ENCODE measurements around the gene CDK5. TPM values are rescaled to one million over a fixed set of nuclear protein-coding genes. Genes with fewer than 3 reads are reported as not detected.

The CDK5 gene
- total RNA-seq, 1 experiment from 2014 or later = 23.8 TPM

DNA sequence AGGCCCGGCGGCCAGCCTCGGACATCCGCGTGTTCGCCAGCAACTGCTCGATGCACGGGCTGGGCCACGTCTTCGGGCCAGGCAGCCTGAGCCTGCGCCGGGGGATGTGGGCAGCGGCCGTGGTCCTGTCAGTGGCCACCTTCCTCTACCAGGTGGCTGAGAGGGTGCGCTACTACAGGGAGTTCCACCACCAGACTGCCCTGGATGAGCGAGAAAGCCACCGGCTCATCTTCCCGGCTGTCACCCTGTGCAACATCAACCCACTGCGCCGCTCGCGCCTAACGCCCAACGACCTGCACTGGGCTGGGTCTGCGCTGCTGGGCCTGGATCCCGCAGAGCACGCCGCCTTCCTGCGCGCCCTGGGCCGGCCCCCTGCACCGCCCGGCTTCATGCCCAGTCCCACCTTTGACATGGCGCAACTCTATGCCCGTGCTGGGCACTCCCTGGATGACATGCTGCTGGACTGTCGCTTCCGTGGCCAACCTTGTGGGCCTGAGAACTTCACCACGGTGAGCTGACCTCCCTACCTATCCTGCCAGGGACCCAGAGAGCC, 8.7 kb downstream of the CDK5 start:
- Histone ChIP-seq H3K4me3 (ENCODE audit: low read depth, low read length) (no peak overlapping the region), H3K9me3 (no peaks in the 10 kb centered on the region), H3K4me1 (no peaks in the 10 kb centered on the region), H3K36me3 (ENCODE audit: control insufficient read depth, insufficient read depth, low read length) (no peaks in the 10 kb centered on the region), H3K27me3 (replicated peaks; ENCODE audit: control insufficient read depth, insufficient read depth, low read length) (no peaks in the 10 kb centered on the region)
- TF ChIP-seq, protein P1, sequence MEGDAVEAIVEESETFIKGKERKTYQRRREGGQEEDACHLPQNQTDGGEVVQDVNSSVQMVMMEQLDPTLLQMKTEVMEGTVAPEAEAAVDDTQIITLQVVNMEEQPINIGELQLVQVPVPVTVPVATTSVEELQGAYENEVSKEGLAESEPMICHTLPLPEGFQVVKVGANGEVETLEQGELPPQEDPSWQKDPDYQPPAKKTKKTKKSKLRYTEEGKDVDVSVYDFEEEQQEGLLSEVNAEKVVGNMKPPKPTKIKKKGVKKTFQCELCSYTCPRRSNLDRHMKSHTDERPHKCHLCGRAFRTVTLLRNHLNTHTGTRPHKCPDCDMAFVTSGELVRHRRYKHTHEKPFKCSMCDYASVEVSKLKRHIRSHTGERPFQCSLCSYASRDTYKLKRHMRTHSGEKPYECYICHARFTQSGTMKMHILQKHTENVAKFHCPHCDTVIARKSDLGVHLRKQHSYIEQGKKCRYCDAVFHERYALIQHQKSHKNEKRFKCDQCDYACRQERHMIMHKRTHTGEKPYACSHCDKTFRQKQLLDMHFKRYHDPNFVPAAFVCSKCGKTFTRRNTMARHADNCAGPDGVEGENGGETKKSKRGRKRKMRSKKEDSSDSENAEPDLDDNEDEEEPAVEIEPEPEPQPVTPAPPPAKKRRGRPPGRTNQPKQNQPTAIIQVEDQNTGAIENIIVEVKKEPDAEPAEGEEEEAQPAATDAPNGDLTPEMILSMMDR (IDR thresholded peaks at IDR 0.05; ENCODE audit: insufficient read depth in 1 of 2, low read depth in 1 of 2, low read length in 1 of 2, severe bottlenecking in 1 of 2, unreplicated experiment in 1 of 2) = no peak
- no TSS peak for BruUV-seq (replicated peaks)
- POLR2A ChIA-PET = interaction anchor here (0.6 kb wide), 1 partner anchor 1835 kb away, joined by 4 read pairs; no protein-coding TSS in a partner anchor
- Mint-ChIP-seq H3K36me3 (ENCODE audit: insufficient read depth, unreplicated experiment) (no peaks in the 10 kb centered on the region), H3K9me3 (ENCODE audit: unreplicated experiment) (no peaks in the 10 kb centered on the region), H3K27me3 (ENCODE audit: insufficient read depth, unreplicated experiment) (peaks cover 4% of the 10 kb centered on the region), H3K27ac (ENCODE audit: unreplicated experiment) (no peak overlapping the region), H3K4me1 (ENCODE audit: low read depth, unreplicated experiment) (no peaks in the 10 kb centered on the region), H3K4me3 (ENCODE audit: unreplicated experiment) (no peak overlapping the region)
- CTCF ChIA-PET = no interaction called here
- intact Hi-C loops (cut with micrococcal nuclease; ENCODE audit: unreplicated experiment) = no loop called here
- DNase-seq = no peak

DNA sequence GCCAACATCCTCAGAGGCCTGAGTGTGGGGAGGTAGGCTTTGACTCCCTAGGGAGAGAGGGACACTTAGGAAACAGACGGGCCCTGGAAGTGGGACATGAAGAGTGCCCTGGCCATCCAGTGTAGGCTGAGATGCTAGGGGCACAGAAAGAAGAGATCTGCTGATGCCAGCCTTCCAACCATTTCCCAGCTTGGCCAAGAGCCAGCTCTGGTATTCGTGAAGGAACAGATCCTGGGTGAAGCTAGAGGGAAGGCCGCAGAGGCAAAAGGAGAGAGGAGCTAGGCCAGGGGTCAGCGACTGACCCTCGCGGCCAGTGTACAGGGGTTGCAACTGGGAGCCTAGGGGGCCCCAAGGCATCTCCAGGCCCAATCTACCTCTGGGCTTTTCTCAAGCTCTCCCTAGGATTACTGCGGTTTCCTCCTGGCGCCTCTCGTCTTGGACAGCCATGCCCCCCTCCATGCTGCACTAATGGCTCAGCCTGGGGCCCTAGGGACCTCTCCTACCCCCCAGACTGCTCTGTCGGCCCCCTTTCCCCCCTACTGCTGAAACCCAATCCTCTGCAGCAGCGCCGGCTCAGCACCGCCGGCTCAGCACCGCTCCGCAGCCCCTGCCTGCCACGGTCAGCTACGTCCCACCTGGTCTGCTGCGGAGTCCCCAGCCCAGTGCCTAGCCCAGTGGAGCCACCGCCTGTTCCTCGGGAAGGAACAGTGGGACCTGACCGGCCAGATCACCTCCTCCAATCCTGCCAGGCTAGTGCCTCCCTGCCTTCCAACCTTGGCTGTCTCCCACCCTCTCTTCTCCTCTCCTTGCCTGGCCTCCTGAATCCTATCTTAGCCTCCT, 9.5 kb downstream of the CDK5 start, which contains the start of gene ASIC3:
Gene ASIC3, plus strand, starts transcription at position 556 of the 840 bp plus-strand sequence. CDS start 355 bp downstream, outside the sequence.
- Histone ChIP-seq H3K27me3 (replicated peaks; ENCODE audit: control insufficient read depth, insufficient read depth, low read length) (no peaks in the 10 kb centered on the region), H3K36me3 (ENCODE audit: control insufficient read depth, insufficient read depth, low read length) (no peaks in the 10 kb centered on the region), H3K9me3 (no peaks in the 10 kb centered on the region), H3K4me1 (no peaks in the 10 kb centered on the region), H3K4me3 (ENCODE audit: low read depth, low read length) (no peak within 1 kb of the TSS)
- no TSS peak for BruUV-seq (replicated peaks)
- TF ChIP-seq, protein P1 (IDR thresholded peaks at IDR 0.05; ENCODE audit: insufficient read depth in 1 of 2, low read depth in 1 of 2, low read length in 1 of 2, severe bottlenecking in 1 of 2, unreplicated experiment in 1 of 2) = no peak
- Mint-ChIP-seq H3K4me1 (ENCODE audit: low read depth, unreplicated experiment) (no peaks in the 10 kb centered on the region), H3K9me3 (ENCODE audit: unreplicated experiment) (no peaks in the 10 kb centered on the region), H3K36me3 (ENCODE audit: insufficient read depth, unreplicated experiment) (no peaks in the 10 kb centered on the region), H3K4me3 (ENCODE audit: unreplicated experiment) (no peak within 1 kb of the TSS), H3K27ac (ENCODE audit: unreplicated experiment) (no peak within 1 kb of the TSS), H3K27me3 (ENCODE audit: insufficient read depth, unreplicated experiment) (peaks cover 4% of the 10 kb centered on the region)
- ChIA-PET POLR2A (interaction anchor here (0.6 kb wide), 1 partner anchor 1835 kb away, joined by 4 read pairs; no protein-coding TSS in a partner anchor), CTCF (interaction anchor here (1.0 kb wide), 1 partner anchor 20 kb away, joined by 3 read pairs; the partner anchor contains the start of gene ABCB8)
- DNase-seq = no peak
- intact Hi-C loops (cut with micrococcal nuclease; ENCODE audit: unreplicated experiment) = no loop called here
